ENCODE results near the gene PRLR. TPM values are rescaled to one million over a fixed set of nuclear protein-coding genes. Genes with fewer than 3 reads are reported as not detected.

The PRLR gene
- total RNA-seq, 2 donors from 2014 or later, result 6.2 to 7.9 TPM

DNA sequence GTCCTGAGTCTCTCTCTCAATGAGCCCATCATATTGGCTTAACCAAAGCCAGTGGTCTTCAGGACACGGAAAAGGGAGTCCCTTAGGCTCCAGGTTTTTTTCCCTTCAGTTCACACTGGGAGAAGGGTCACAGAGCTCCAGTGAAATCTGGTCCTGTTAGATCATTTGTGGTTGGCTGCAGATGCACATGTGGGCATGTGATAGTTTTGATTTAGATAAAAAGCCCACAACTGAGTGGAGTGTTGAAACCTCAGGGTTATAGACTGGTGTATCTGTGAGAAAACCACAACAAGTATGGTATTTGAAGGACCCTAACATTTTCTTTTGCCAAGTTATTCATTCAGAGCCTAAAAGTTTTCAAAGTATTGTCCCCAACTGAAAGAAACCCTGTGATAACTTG is 46.7 kb downstream of the PRLR start:
- Histone ChIP-seq H3K27ac (no peak overlapping the region), H3K4me1 (peaks cover 53% of the 10 kb centered on the region), H3K27me3 (no peaks in the 10 kb centered on the region), H3K4me3 (no peak overlapping the region), H3K36me3 (replicated peaks in 1 of 2; ENCODE audit: insufficient read depth in 1 of 2, low read depth in 2 of 2) (no peaks in the 10 kb centered on the region), H3K9me3 (no peaks in the 10 kb centered on the region)
- TF ChIP-seq CTCF (IDR thresholded peaks at IDR 0.05), result no peak
- no peak for TF ChIP-seq POLR2A (IDR thresholded peaks at IDR 0.05)
- DNase-seq (no peak), ATAC-seq (no peak)
- intact Hi-C loops (cut with DNase I), result no loop called here
- WGBS, 2 donors, result 93 to 100% methylated on average over 1 of the region's 1 CpG

DNA sequence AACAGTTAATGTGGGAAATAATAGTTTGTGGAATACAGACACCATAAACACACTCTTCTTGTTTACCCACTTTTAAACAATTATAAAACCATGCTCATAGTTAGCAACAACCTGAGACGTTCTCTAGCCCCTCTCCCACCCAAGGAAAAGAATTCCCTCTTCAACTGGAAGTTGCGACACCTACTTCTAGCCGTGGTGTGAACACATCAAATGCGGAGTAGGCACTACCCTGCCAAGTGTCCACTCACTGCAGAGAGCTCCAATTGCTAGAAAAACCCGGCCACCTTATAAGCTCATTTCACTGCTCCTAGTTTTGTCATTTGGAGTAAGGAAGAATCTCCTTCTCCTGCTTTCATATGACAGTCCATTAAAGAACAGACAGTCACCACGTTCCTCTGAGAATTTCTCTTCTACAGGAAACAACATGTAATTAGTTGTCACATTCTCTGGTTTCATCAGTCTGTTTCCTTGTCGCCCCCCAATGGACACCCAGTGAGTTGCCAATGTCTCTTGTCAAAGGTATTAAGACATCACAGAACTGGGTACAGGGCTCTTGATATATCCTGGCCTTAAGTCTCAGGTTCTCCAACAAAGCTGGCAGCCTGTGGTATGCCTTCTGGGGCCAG is 47.3 kb downstream of the PRLR start:
- peak; percentile 50 for ATAC-seq
- Histone ChIP-seq H3K27ac (no peak overlapping the region), H3K4me3 (no peak overlapping the region), H3K36me3 (replicated peaks in 1 of 2; ENCODE audit: insufficient read depth in 1 of 2, low read depth in 2 of 2) (no peaks in the 10 kb centered on the region), H3K27me3 (no peaks in the 10 kb centered on the region), H3K4me1 (peaks cover 47% of the 10 kb centered on the region), H3K9me3 (no peaks in the 10 kb centered on the region)
- peak; percentile 65 to 79 (median 74) for DNase-seq
- TF ChIP-seq CTCF (IDR thresholded peaks at IDR 0.05), result peak; percentile 10 to 61 (median 54)
- TF ChIP-seq POLR2A (IDR thresholded peaks at IDR 0.05), result no peak
- intact Hi-C loops (cut with DNase I), result no loop called here
- WGBS, 2 donors, result 50 to 53% methylated on average over 7 of the region's 7 CpGs

DNA sequence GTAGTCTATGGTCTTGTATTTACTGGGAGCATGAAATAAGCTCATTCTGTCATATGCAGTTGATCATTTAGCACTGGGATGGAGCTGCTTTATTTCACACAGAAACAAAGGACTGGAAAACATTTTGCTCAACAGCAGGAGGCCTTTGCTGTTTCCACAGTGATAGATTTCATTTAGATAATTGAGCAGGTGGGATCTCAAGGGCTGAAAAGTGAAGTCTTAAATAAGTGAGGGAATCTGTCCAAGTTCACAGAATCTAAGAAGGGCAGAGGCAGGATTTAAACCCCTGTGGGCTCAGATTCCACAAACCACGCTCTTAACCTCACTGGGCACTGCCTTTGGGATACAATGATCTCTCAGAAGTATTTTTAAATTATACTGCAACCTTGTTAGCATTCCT is 47.8 kb downstream of the PRLR start:
- DNase-seq (no peak), ATAC-seq (no peak)
- H3K27ac ChIP-seq, result no peak overlapping the region
- TF ChIP-seq POLR2A (IDR thresholded peaks at IDR 0.05) (no peak), CTCF (IDR thresholded peaks at IDR 0.05) (no peak)
- H3K36me3 ChIP-seq (replicated peaks in 1 of 2; ENCODE audit: insufficient read depth in 1 of 2, low read depth in 2 of 2), result no peaks in the 10 kb centered on the region
- H3K9me3 ChIP-seq, result no peaks in the 10 kb centered on the region
- H3K4me1 ChIP-seq, result peaks cover 42% of the 10 kb centered on the region
- WGBS, 2 donors, result 86 to 93% methylated on average over 1 of the region's 1 CpG
- intact Hi-C loops (cut with DNase I), result no loop called here
- no peaks in the 10 kb centered on the region for H3K27me3 ChIP-seq
- H3K4me3 ChIP-seq, result no peak overlapping the region

DNA sequence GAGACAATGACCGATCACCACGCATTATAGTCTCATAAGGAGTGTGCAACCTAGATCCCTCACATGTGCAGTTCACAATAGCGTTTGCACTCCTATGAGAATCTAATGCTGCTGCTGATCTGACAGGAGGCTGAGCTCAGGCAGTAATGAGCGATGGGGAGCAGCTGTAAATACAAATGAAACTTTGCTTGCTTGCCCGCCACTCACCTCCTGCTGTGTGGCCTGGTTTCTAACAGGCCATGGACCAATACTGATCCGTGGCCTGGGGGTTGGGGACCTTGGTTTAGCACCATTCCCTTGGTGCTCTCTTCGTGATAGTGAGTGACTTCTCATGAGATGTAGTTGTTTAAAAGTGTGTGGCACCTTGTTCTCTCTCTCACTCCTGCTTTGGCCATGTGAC is 50.2 kb downstream of the PRLR start:
- Histone ChIP-seq H3K27me3 (no peaks in the 10 kb centered on the region), H3K9me3 (no peaks in the 10 kb centered on the region), H3K4me3 (no peak overlapping the region), H3K36me3 (replicated peaks in 1 of 2; ENCODE audit: insufficient read depth in 1 of 2, low read depth in 2 of 2) (no peaks in the 10 kb centered on the region), H3K27ac (no peak overlapping the region), H3K4me1 (peaks cover 19% of the 10 kb centered on the region)
- ATAC-seq (no peak), DNase-seq (no peak)
- TF ChIP-seq CTCF (IDR thresholded peaks at IDR 0.05) (no peak), POLR2A (IDR thresholded peaks at IDR 0.05) (no peak)
- intact Hi-C loops (cut with DNase I), result no loop called here
- WGBS, 2 donors, result 90 to 93% methylated on average over 6 to 7 of the region's 7 CpGs

GRCh38 chr5:35177783-35178182 is 52.5 kb downstream of the PRLR start:
- Histone ChIP-seq H3K4me1 (peaks cover 5% of the 10 kb centered on the region), H3K9me3 (no peaks in the 10 kb centered on the region), H3K27me3 (no peaks in the 10 kb centered on the region), H3K27ac (no peak overlapping the region), H3K4me3 (no peak overlapping the region), H3K36me3 (replicated peaks in 1 of 2; ENCODE audit: insufficient read depth in 1 of 2, low read depth in 2 of 2) (no peaks in the 10 kb centered on the region)
- TF ChIP-seq POLR2A (IDR thresholded peaks at IDR 0.05), result no peak
- WGBS, 2 donors, result 91 to 95% methylated on average over 3 of the region's 3 CpGs
- no peak for ATAC-seq
- intact Hi-C loops (cut with DNase I), result no loop called here
- DNase-seq, result no peak

All from body of pancreas (tissue), 4 donors.